ENCODE measurements around the gene EVC2.
"Not testable (repeated sequence)": the region's sequence is repeated elsewhere in the genome, so short reads cannot be mapped to it uniquely, and the experiment has no call there.

The EVC2 gene

GRCh38 chr4:5746250-5746649 is 37.9 kb upstream of the EVC2 start:
- DNase-seq = no peak

- no peak for DNase-seq
These were observed 34.6 kb upstream of the EVC2 start for GRCh38 chr4:5742968-5743367.

- DNase-seq = no peak
These were observed 34.0 kb upstream of the EVC2 start for GRCh38 chr4:5742388-5742787.

- DNase-seq = no peak
These were observed 29.7 kb upstream of the EVC2 start for GRCh38 chr4:5738061-5738460.

GRCh38 chr4:5735463-5735862 is 27.1 kb upstream of the EVC2 start:
- DNase-seq = no peak

- DNase-seq = no peak
These were observed 26.5 kb upstream of the EVC2 start for GRCh38 chr4:5734853-5735252.

- DNase-seq = no peak
These were observed 23.8 kb upstream of the EVC2 start for GRCh38 chr4:5732158-5732557.

GRCh38 chr4:5730993-5731990 is 22.9 kb upstream of the EVC2 start:
- DNase-seq = no peak

- DNase-seq = no peak
These were observed 22.1 kb upstream of the EVC2 start for GRCh38 chr4:5730436-5730835.

- not testable (repeated sequence) for DNase-seq
These were observed 20.1 kb upstream of the EVC2 start for GRCh38 chr4:5728412-5728811.

GRCh38 chr4:5724377-5724776 is 16.0 kb upstream of the EVC2 start:
- DNase-seq = no peak

- no peak for DNase-seq
These were observed 14.0 kb upstream of the EVC2 start for GRCh38 chr4:5722328-5722727.

- no peak for DNase-seq
These were observed 13.6 kb upstream of the EVC2 start for GRCh38 chr4:5721923-5722322.

GRCh38 chr4:5720980-5721379 is 12.6 kb upstream of the EVC2 start:
- DNase-seq = no peak

- DNase-seq = no peak
These were observed 11.9 kb upstream of the EVC2 start for GRCh38 chr4:5720157-5720850.

- no peak for DNase-seq
These were observed 11.1 kb upstream of the EVC2 start for GRCh38 chr4:5719350-5720055.

GRCh38 chr4:5718411-5718810 is 10.1 kb upstream of the EVC2 start:
- DNase-seq = no peak

GRCh38 chr4:5717449-5718158 is 9.2 kb upstream of the EVC2 start:
- no peak for DNase-seq

- DNase-seq = no peak
These were observed 8.0 kb upstream of the EVC2 start for GRCh38 chr4:5716391-5716790.

- no peak for DNase-seq
These were observed 7.0 kb upstream of the EVC2 start for GRCh38 chr4:5715357-5715756.

GRCh38 chr4:5713861-5714260 is 5.5 kb upstream of the EVC2 start:
- DNase-seq = no peak

- DNase-seq = no peak
These were observed 4.6 kb upstream of the EVC2 start for GRCh38 chr4:5712931-5713330.

GRCh38 chr4:5712517-5712916 is 4.2 kb upstream of the EVC2 start:
- no peak for DNase-seq
